HUES48 (cell line): ENCODE results near the gene HPS1.
A peak's percentile ranks its signal among the peaks of the same experiment; 100 is the strongest.

ENCODE experiments used
- H3K27ac ChIP-seq: one replicate; pipeline ENCODE4 v1.7.0; 2013; ENCODE audit warnings: low read depth, low read length, inconsistent platforms
- H3K27me3 ChIP-seq: 2 replicates; pipeline ENCODE4 v1.6.1; 2013; ENCODE audit warnings: mild to moderate bottlenecking, low read length; ENCODE audit not compliant: control insufficient read depth, insufficient read depth
- H3K36me3 ChIP-seq: 2 replicates; pipeline ENCODE4 v1.6.1; 2013; ENCODE audit warnings: low read length; ENCODE audit not compliant: control insufficient read depth, insufficient read depth
- H3K4me1 ChIP-seq: 2 replicates; pipeline ENCODE4 v1.6.1; 2013; ENCODE audit warnings: mild to moderate bottlenecking, low read length; ENCODE audit not compliant: control insufficient read depth, insufficient read depth
- H3K4me3 ChIP-seq: 2 replicates; pipeline ENCODE4 v1.5.1; 2013; ENCODE audit warnings: mild to moderate bottlenecking, low read depth, low read length
- H3K9ac ChIP-seq: 2 replicates; pipeline ENCODE4 v1.6.1; 2013; ENCODE audit warnings: mild to moderate bottlenecking, low read depth, low read length, moderate library complexity
- H3K9me3 ChIP-seq: 2 replicates; pipeline ENCODE4 v1.6.1; 2013; ENCODE audit warnings: low read length; ENCODE audit not compliant: control insufficient read depth, insufficient read depth

Gene HPS1

DNA sequence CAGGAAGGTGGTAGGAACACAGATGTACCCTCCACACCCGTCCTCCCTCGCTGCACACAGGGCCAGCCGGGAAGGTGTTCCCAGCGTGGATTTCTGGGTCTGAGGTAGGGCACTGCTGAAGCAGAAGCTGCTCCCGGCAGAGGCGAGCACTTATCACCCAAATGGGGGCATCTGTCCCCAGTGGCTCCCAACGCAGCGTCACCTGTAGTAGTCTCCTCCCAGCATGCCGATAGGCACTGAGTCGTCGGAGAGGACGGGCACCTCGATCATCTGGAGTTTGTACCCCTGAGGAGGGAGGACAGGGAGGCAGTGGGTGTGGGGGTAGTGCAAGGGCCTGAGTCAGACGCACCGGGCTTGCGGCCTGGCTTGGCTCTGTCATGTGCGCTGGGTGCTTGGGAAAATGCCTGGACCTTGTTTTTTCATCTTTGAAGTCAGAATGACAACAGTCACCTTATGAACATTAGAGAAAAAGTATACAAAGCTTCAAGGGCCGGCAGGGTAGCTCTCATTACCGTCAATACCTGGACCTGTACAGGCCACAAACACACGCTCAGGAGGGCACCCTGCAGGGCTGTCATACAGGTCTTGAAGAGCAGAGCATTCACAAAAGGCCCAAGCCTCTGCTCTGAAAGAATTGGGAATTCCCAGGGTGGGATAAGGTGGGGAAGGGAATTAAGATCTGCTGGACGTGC, 28.6 kb downstream of the HPS1 start:
- Histone ChIP-seq H3K4me3 (no peak overlapping the region), H3K4me1 (peaks cover 13% of the 10 kb centered on the region; the same call in 1 of the 2 replicates), H3K9me3 (no peaks in the 10 kb centered on the region), H3K9ac (no peak overlapping the region), H3K27me3 (no peaks in the 10 kb centered on the region), H3K27ac (no peak overlapping the region), H3K36me3 (peaks cover 15% of the 10 kb centered on the region)

- H3K9ac ChIP-seq = no peak overlapping the region
- H3K4me1 ChIP-seq = peaks cover 13% of the 10 kb centered on the region; the same call in 1 of the 2 replicates
- no peak overlapping the region for H3K4me3 ChIP-seq
- H3K36me3 ChIP-seq = peaks cover 15% of the 10 kb centered on the region
- H3K27me3 ChIP-seq = no peaks in the 10 kb centered on the region
- no peaks in the 10 kb centered on the region for H3K9me3 ChIP-seq
- no peak overlapping the region for H3K27ac ChIP-seq
Observed at GRCh38 chr10:98417481-98417959, 29.2 kb downstream of the HPS1 start.

DNA sequence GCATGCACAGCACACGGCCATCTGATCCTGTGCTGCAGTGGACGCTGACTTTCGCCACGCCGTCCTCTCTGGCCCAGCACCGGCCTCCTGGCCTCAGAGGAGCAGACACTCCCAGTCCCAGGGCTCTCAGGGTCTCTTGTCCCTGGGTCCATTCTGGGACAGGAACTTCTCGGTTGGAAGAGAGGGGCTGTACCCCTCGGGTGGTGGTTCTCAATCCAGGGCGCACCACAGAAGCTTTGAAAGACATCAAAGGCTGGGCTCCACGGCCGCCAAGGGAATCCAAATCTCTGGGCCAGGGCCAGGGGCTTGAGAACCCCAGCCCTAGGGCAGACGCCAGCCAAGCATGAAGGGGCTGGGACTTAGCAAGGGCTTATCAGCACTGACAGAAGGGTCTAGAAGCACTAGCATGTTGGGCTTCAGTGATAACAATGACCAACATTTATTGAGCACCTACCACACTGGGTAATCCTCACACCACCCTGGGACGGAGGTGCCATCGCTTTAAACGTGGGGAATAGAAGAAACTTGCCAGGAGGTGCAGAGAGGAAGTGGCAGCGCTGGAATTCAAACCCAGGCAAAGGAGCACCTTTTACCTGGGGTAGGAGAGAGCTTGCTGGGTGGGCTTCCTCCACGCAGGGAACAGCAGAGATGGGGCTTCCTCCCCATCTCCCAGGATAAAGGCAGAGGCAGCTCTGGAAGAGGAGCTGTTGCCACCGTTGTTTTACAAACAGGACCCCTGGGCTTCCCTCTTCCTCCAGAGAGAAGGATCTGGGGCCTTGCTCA, 29.9 kb downstream of the HPS1 start:
- no peaks in the 10 kb centered on the region for H3K9me3 ChIP-seq
- no peak overlapping the region for H3K27ac ChIP-seq
- H3K36me3 ChIP-seq = peaks cover 15% of the 10 kb centered on the region
- peaks cover 13% of the 10 kb centered on the region; the same call in 1 of the 2 replicates for H3K4me1 ChIP-seq
- H3K4me3 ChIP-seq = no peak overlapping the region
- H3K27me3 ChIP-seq = no peaks in the 10 kb centered on the region
- H3K9ac ChIP-seq = no peak overlapping the region

GRCh38 chr10:98415731-98416119, 31.0 kb downstream of the HPS1 start:
- H3K9ac ChIP-seq = no peak overlapping the region
- H3K36me3 ChIP-seq = peaks cover 15% of the 10 kb centered on the region
- H3K27ac ChIP-seq = no peak overlapping the region
- no peaks in the 10 kb centered on the region for H3K27me3 ChIP-seq
- H3K4me3 ChIP-seq = no peak overlapping the region
- no peaks in the 10 kb centered on the region for H3K9me3 ChIP-seq
- H3K4me1 ChIP-seq = peaks cover 13% of the 10 kb centered on the region; the same call in 1 of the 2 replicates

DNA sequence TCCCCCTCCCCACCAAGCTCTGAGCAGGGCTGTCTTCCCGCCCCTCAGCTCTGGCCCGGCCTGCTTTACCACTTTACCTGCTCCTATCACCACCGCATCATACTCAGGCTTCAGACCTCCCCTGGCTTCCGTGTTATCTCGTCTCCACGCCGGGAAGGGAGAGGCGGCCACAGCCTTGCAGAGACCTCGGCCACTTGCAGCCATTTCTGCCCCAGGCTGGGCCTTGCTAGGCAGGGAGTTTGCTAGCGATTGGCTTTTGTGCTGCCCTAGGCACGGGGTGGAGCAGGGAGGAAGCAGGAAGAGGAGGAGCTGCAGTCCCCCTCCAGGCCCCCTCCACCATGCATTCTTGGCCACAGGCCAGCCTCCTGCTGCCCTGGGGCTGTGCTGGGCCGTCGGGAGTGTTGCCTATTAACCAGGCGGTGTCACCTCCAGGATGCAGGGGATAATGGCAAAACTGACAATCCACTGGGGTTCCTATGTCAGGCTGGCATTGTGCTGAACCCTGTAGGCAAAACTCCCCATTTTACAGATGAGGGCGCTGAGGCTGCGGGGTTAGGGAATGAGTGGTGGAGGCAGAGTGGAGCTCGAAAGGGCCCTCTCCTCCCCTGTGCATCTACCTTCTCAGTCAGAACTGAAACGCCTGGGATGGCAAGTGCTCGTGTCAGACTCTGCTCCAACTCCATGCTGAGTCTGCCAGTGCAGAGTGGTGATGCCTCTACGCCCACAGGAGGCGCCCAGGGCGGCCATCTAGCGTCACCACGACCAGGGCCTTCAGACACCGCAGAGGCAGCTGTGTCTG, 31.6 kb downstream of the HPS1 start, which contains the start of gene PYROXD2:
Gene PYROXD2, minus strand, starts transcription at position 251 of the 799 bp plus-strand sequence. Its CDS starts 47 bp downstream, at position 204.
- Histone ChIP-seq H3K9me3 (no peaks in the 10 kb centered on the region), H3K4me1 (peaks cover 13% of the 10 kb centered on the region; the same call in 1 of the 2 replicates), H3K27ac (peak within 1 kb of the TSS; percentile 69), H3K4me3 (peak within 1 kb of the TSS; percentile 59), H3K9ac (peak within 1 kb of the TSS; percentile 68), H3K36me3 (peaks cover 15% of the 10 kb centered on the region), H3K27me3 (no peaks in the 10 kb centered on the region)

- peaks cover 13% of the 10 kb centered on the region; the same call in 1 of the 2 replicates for H3K4me1 ChIP-seq
- no peaks in the 10 kb centered on the region for H3K27me3 ChIP-seq
- H3K9ac ChIP-seq = no peak overlapping the region
- no peaks in the 10 kb centered on the region for H3K9me3 ChIP-seq
- peaks cover 11% of the 10 kb centered on the region for H3K36me3 ChIP-seq
- H3K27ac ChIP-seq = peak overlapping the region; percentile 69
- H3K4me3 ChIP-seq = peak overlapping the region; percentile 59
Observed at GRCh38 chr10:98414578-98414931, 32.2 kb downstream of the HPS1 start.

DNA sequence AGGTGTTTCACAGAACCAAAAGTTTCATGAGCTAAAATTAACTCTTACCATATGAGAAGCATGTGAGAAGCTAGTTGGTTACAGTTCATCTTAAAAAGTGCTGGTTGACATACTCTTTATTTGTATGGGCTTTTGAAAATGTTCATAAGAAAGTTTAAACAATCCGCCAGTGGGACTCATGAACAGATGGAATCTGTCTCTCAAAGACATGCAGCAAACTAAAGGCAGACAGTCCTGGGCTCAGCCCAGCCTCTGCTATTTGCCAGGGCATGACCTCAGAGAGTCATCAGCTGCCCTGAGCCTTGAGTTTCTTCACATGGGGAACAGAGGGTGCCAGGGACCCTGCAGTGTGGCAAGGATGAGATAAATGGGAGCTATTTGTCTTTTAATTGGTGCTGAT, 35.0 kb downstream of the HPS1 start:
- Histone ChIP-seq H3K4me1 (peaks cover 13% of the 10 kb centered on the region; the same call in 1 of the 2 replicates), H3K9me3 (no peaks in the 10 kb centered on the region), H3K27ac (no peak overlapping the region), H3K27me3 (no peaks in the 10 kb centered on the region), H3K4me3 (no peak overlapping the region), H3K9ac (no peak overlapping the region), H3K36me3 (no peaks in the 10 kb centered on the region)

GRCh38 chr10:98411166-98411565, 35.6 kb downstream of the HPS1 start:
- Histone ChIP-seq H3K4me3 (no peak overlapping the region), H3K4me1 (peaks cover 13% of the 10 kb centered on the region; the same call in 1 of the 2 replicates), H3K27ac (no peak overlapping the region), H3K27me3 (no peaks in the 10 kb centered on the region), H3K9ac (no peak overlapping the region), H3K9me3 (no peaks in the 10 kb centered on the region), H3K36me3 (no peaks in the 10 kb centered on the region)

DNA sequence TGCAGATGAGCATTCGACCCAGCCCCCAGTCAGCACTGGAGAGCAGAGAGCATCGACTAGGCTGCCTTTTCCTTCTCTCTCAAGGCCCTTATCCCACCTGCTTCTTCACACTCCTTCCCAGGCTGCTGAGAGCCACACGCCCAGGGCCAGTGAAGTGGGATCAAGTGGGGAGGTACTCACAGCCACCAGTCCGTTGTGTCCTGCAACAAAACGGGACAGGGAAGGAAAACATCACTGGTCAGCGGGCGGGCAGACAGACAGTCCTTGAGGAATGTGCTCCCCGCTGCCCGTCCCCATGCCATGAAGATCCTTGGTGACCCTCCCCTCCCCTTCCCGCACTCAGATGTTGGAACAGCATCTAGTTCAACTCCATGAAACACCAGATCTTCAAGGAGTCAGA, 36.0 kb downstream of the HPS1 start:
- no peaks in the 10 kb centered on the region for H3K36me3 ChIP-seq
- H3K9ac ChIP-seq = no peak overlapping the region
- H3K27ac ChIP-seq = no peak overlapping the region
- peaks cover 12% of the 10 kb centered on the region; the same call in 1 of the 2 replicates for H3K4me1 ChIP-seq
- no peaks in the 10 kb centered on the region for H3K27me3 ChIP-seq
- no peak overlapping the region for H3K4me3 ChIP-seq
- no peaks in the 10 kb centered on the region for H3K9me3 ChIP-seq

GRCh38 chr10:98410135-98410743, 36.5 kb downstream of the HPS1 start:
- peaks cover 7% of the 10 kb centered on the region; the same call in 1 of the 2 replicates for H3K4me1 ChIP-seq
- H3K9me3 ChIP-seq = no peaks in the 10 kb centered on the region
- no peak overlapping the region for H3K9ac ChIP-seq
- H3K36me3 ChIP-seq = no peaks in the 10 kb centered on the region
- H3K4me3 ChIP-seq = no peak overlapping the region
- no peak overlapping the region for H3K27ac ChIP-seq
- no peaks in the 10 kb centered on the region for H3K27me3 ChIP-seq
